ENCODE measurements around the gene FAM50A.

The FAM50A gene

GRCh38 chrX:154486396-154487207 lies 42.7 kb downstream of the FAM50A start, which contains the start of gene UBL4A:
UBL4A (minus strand) TSS chrX:154486615; CDS start chrX:154486584, 31 bp downstream.
- no peak for TF ChIP-seq CTCF (conservative IDR thresholded peaks at IDR 0.05; ENCODE audit: low read length)
- peak; percentile 27 for DNase-seq (ENCODE audit: low read depth)
- H3K4me3 ChIP-seq (ENCODE audit: low read length), result peak within 1 kb of the TSS; percentile 64

GRCh38 chrX:154487518-154488290 lies 43.8 kb downstream of the FAM50A start:
- no peak overlapping the region for H3K4me3 ChIP-seq (ENCODE audit: low read length)
- DNase-seq (ENCODE audit: low read depth), result no peak
- TF ChIP-seq CTCF (conservative IDR thresholded peaks at IDR 0.05; ENCODE audit: low read length), result no peak

- TF ChIP-seq CTCF (conservative IDR thresholded peaks at IDR 0.05; ENCODE audit: low read length), result no peak
- H3K4me3 ChIP-seq (ENCODE audit: low read length), result no peak overlapping the region
- DNase-seq (ENCODE audit: low read depth), result no peak
Observed at GRCh38 chrX:154488336-154489075, 44.6 kb downstream of the FAM50A start.

- no peak for TF ChIP-seq CTCF (conservative IDR thresholded peaks at IDR 0.05; ENCODE audit: low read length)
- no peak for DNase-seq (ENCODE audit: low read depth)
- H3K4me3 ChIP-seq (ENCODE audit: low read length), result peak overlapping the region; percentile 68
Observed at GRCh38 chrX:154489182-154489581, 45.2 kb downstream of the FAM50A start.

- no peak for TF ChIP-seq CTCF (conservative IDR thresholded peaks at IDR 0.05; ENCODE audit: low read length)
- peak overlapping the region; percentile 68 for H3K4me3 ChIP-seq (ENCODE audit: low read length)
- peak; percentile 43 for DNase-seq (ENCODE audit: low read depth)
Observed at GRCh38 chrX:154490021-154490413, 46.1 kb downstream of the FAM50A start.

GRCh38 chrX:154490414-154491083 lies 46.6 kb downstream of the FAM50A start, which contains the start of gene SLC10A3:
SLC10A3 (minus strand) TSS chrX:154490629; CDS start chrX:154488940, 1,689 bp downstream.
- peak within 1 kb of the TSS; percentile 69 for H3K4me3 ChIP-seq (ENCODE audit: low read length)
- peak; percentile 89 for DNase-seq (ENCODE audit: low read depth)
- TF ChIP-seq CTCF (conservative IDR thresholded peaks at IDR 0.05; ENCODE audit: low read length), result no peak

All from AG10803 (cell line).